HepG2 (cell line): ENCODE results near the gene DHRS1. TPM values are rescaled to one million over a fixed set of nuclear protein-coding genes. Genes with fewer than 3 reads are reported as not detected.
A peak's percentile ranks its signal among the peaks of the same experiment; 100 is the strongest.

Source experiments
- ESRRA ChIP-seq: sonication (generic); formaldehyde crosslinking; IDR thresholded peaks from 2 replicates; pipeline ENCODE4 v1.5.1; 2020; ENCODE audit warnings: mild to moderate bottlenecking, low read depth, missing genetic modification reagents
- HMGA1 ChIP-seq: sonication (generic); formaldehyde crosslinking; conservative IDR thresholded peaks from 2 replicates; pipeline ENCODE4 v1.4.0; 2020; ENCODE audit warnings: missing genetic modification reagents
- HNRNPLL ChIP-seq: fragments of 200-400 bp; formaldehyde crosslinking; IDR thresholded peaks from 2 replicates; pipeline ENCODE4 v1.6.1; 2017; ENCODE audit warnings: mild to moderate bottlenecking, low read depth, low read length; ENCODE audit not compliant: poor library complexity, severe bottlenecking
- ISL2 ChIP-seq: sonication (generic); formaldehyde crosslinking; IDR thresholded peaks from 2 replicates; pipeline ENCODE4 v1.5.0; 2020; ENCODE audit warnings: missing genetic modification reagents
- NONO ChIP-seq, 2 experiments: fragments of 450-650 bp in 1 of 2; sonication (generic) in 1 of 2; formaldehyde crosslinking in 1 of 2; IDR thresholded peaks in 1 of 2; conservative IDR thresholded peaks in 1 of 2; 2 replicates each; pipeline versions ENCODE4 v1.6.1 to v1.8.0; 2017 to 2022; ENCODE audit warnings: mild to moderate bottlenecking in 1 of 2, missing genetic modification reagents in 1 of 2, moderate library complexity in 1 of 2
- SMYD3 ChIP-seq: sonication (generic); formaldehyde crosslinking; IDR thresholded peaks from 2 replicates; pipeline ENCODE4 v1.8.1; 2023; ENCODE audit warnings: mild to moderate bottlenecking, missing genetic modification reagents
- SNAPC2 ChIP-seq: sonication (generic); formaldehyde crosslinking; IDR thresholded peaks from 2 replicates; pipeline ENCODE4 v1.8.1; 2022; ENCODE audit warnings: mild to moderate bottlenecking, missing genetic modification reagents
- THAP11 ChIP-seq: IDR thresholded peaks from 2 replicates; pipeline ENCODE4 v1.6.1; 2016; ENCODE audit warnings: missing biosample characterization, missing genetic modification reagents
- ZC3H4 ChIP-seq: sonication (generic); formaldehyde crosslinking; IDR thresholded peaks from 2 replicates; pipeline ENCODE4 v1.4.0; 2020; ENCODE audit warnings: missing genetic modification reagents, borderline replicate concordance
- ZNF326 ChIP-seq: sonication (generic); formaldehyde crosslinking; IDR thresholded peaks from 2 replicates; pipeline ENCODE4 v1.4.0; 2020; ENCODE audit warnings: missing genetic modification reagents, borderline replicate concordance
- ZNF335 ChIP-seq: sonication (generic); formaldehyde crosslinking; IDR thresholded peaks from 2 replicates; pipeline ENCODE4 v1.4.0; 2020; ENCODE audit warnings: missing genetic modification reagents
- ZNF678 ChIP-seq: sonication (generic); formaldehyde crosslinking; IDR thresholded peaks from 2 replicates; pipeline ENCODE4 v1.4.0; 2020; ENCODE audit warnings: mild to moderate bottlenecking, missing genetic modification reagents
- polyA plus RNA-seq, 8 experiments: library from polyadenylated mRNA; depleted of rRNA in 3 of 8; stranded (reverse) in 7 of 8; unstranded in 1 of 8; fragments of >200 nt; fragmentation: Illumina TruSeq in 4 of 8; extraction: Trizol in 4 of 8; gene quantifications; 2 replicates each; pipeline versions ENCODE4 v1.2.1 to v1.2.3, GENCODE V29; 2011 to 2016; ENCODE audit warnings: low read depth in 4 of 8, missing spikeins in 1 of 8, mixed read lengths in 1 of 8; ENCODE audit not compliant: insufficient read depth in 1 of 8
- total RNA-seq, 5 experiments: library from RNA; depleted of rRNA; stranded (reverse); fragments of >200 nt; fragmentation: Illumina TruSeq; extraction: Trizol; gene quantifications; 2 replicates each; pipeline ENCODE4 v1.2.3, GENCODE V29; 2016; ENCODE audit warnings: low read depth in 1 of 5
- TF ChIP-seq, protein P1 (sequence below): sonication (generic); formaldehyde crosslinking; conservative IDR thresholded peaks from 2 replicates; pipeline ENCODE4 v1.8.0; 2022; ENCODE audit warnings: missing genetic modification reagents
- TF ChIP-seq, protein P2 (sequence below): sonication (generic); formaldehyde crosslinking; IDR thresholded peaks from 2 replicates; pipeline ENCODE4 v1.8.0; 2022; ENCODE audit warnings: mild to moderate bottlenecking, missing genetic modification reagents, borderline replicate concordance
- TF ChIP-seq, protein P3 (sequence below), 2 experiments: IDR thresholded peaks; 2 replicates each; pipeline ENCODE4 v1.6.1; 2011 to 2012; ENCODE audit warnings: low read length in 2 of 2, borderline replicate concordance in 1 of 2, low read depth in 1 of 2, mild to moderate bottlenecking in 1 of 2, moderate library complexity in 1 of 2
- TF ChIP-seq, protein P4 (sequence below): sonication (generic); formaldehyde crosslinking; IDR thresholded peaks from 2 replicates; pipeline ENCODE4 v1.8.1; 2022; ENCODE audit warnings: mild to moderate bottlenecking, missing genetic modification reagents
- TF ChIP-seq, protein P5 (sequence below): sonication (generic); IDR thresholded peaks from 2 replicates; pipeline ENCODE4 v1.6.1; 2016; ENCODE audit warnings: low read depth, borderline replicate concordance
- TF ChIP-seq, protein P6 (sequence below), 2 experiments: fragments of 450-650 bp in 1 of 2; sonication (generic) in 1 of 2; formaldehyde crosslinking; IDR thresholded peaks; 2 replicates each; pipeline versions ENCODE4 v1.5.0 to v1.8.0; 2020 to 2022; ENCODE audit warnings: mild to moderate bottlenecking in 1 of 2, missing genetic modification reagents in 1 of 2

Gene DHRS1
- total and polyA plus RNA-seq, 2 of the 13 experiments (the other 11 are each of a cell fraction or from before 2014, with no cell fraction given): 49.8 to 60.8 TPM

DNA sequence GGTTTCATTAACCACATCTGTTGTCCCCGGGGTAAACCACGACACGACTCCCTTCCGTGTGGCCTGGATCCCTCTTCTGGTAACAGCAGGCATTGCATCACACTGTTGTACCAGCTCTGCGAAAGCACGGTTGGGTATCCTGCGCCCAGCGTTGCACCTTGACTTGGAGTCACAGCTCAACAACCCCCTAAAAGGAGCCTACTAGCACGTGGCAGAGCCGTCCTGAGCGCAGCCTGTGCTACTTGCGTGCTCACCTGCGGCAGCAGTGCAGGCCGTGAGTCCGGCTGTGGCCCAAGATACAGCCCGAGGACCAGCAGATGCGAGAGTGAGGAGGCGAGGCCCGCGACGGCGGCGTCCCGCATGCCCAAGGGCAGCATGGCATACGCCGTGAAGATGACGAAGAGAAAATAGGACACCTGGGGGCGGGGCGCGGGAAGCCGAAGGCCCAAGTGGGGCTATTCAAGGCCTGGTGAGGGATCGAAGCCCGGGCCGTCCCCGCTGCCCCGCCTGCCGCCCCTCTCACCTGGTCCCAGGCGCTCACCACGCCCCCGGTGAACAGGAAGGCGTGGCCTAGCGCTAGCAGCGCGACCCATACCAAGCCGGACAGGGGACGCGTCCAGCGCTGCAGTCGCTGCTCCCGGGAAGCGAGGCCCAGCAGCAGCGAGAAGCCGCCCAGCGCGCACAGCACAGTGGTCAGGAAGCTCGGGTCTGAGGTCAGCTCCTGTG is 32.9 kb upstream of the DHRS1 start (continued):
- TF ChIP-seq, protein P1, sequence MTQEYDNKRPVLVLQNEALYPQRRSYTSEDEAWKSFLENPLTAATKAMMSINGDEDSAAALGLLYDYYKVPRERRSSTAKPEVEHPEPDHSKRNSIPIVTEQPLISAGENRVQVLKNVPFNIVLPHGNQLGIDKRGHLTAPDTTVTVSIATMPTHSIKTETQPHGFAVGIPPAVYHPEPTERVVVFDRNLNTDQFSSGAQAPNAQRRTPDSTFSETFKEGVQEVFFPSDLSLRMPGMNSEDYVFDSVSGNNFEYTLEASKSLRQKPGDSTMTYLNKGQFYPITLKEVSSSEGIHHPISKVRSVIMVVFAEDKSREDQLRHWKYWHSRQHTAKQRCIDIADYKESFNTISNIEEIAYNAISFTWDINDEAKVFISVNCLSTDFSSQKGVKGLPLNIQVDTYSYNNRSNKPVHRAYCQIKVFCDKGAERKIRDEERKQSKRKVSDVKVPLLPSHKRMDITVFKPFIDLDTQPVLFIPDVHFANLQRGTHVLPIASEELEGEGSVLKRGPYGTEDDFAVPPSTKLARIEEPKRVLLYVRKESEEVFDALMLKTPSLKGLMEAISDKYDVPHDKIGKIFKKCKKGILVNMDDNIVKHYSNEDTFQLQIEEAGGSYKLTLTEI (CRISPR knock-in tag): no peak; the same call in 1 of the 2 replicates
- TF ChIP-seq HMGA1 (CRISPR knock-in tag): no peak
- TF ChIP-seq ISL2 (CRISPR knock-in tag): no peak
- peak; percentile 100 for TF ChIP-seq ZNF678 (CRISPR knock-in tag)
- TF ChIP-seq, protein P2, sequence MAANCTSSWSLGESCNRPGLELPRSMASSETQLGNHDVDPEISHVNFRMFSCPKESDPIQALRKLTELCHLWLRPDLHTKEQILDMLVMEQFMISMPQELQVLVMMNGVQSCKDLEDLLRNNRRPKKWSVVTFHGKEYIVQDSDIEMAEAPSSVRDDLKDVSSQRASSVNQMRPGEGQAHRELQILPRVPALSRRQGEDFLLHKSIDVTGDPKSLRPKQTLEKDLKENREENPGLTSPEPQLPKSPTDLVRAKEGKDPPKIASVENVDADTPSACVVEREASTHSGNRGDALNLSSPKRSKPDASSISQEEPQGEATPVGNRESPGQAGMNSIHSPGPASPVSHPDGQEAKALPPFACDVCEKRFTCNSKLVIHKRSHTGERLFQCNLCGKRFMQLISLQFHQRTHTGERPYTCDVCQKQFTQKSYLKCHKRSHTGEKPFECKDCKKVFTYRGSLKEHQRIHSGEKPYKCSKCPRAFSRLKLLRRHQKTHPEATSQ: no peak
- TF ChIP-seq ZNF326 (CRISPR knock-in tag): no peak; the same call in 1 of the 2 replicates
- TF ChIP-seq NONO (IDR thresholded peaks at IDR 0.05): no peak
- peak; percentile 93 for TF ChIP-seq NONO (CRISPR knock-in tag; conservative IDR thresholded peaks at IDR 0.05)
- TF ChIP-seq, protein P3, sequence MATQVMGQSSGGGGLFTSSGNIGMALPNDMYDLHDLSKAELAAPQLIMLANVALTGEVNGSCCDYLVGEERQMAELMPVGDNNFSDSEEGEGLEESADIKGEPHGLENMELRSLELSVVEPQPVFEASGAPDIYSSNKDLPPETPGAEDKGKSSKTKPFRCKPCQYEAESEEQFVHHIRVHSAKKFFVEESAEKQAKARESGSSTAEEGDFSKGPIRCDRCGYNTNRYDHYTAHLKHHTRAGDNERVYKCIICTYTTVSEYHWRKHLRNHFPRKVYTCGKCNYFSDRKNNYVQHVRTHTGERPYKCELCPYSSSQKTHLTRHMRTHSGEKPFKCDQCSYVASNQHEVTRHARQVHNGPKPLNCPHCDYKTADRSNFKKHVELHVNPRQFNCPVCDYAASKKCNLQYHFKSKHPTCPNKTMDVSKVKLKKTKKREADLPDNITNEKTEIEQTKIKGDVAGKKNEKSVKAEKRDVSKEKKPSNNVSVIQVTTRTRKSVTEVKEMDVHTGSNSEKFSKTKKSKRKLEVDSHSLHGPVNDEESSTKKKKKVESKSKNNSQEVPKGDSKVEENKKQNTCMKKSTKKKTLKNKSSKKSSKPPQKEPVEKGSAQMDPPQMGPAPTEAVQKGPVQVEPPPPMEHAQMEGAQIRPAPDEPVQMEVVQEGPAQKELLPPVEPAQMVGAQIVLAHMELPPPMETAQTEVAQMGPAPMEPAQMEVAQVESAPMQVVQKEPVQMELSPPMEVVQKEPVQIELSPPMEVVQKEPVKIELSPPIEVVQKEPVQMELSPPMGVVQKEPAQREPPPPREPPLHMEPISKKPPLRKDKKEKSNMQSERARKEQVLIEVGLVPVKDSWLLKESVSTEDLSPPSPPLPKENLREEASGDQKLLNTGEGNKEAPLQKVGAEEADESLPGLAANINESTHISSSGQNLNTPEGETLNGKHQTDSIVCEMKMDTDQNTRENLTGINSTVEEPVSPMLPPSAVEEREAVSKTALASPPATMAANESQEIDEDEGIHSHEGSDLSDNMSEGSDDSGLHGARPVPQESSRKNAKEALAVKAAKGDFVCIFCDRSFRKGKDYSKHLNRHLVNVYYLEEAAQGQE (IDR thresholded peaks at IDR 0.05; ENCODE audit: borderline replicate concordance in 1 of 2, low read depth in 1 of 2, low read length in 2 of 2): no peak
- peak; percentile 73; the same call in 1 of the 2 replicates for TF ChIP-seq ZC3H4 (CRISPR knock-in tag)
- TF ChIP-seq THAP11 (CRISPR knock-in tag): no peak; the same call in none of the 2 replicates
- TF ChIP-seq SMYD3 (CRISPR knock-in tag): no peak
- TF ChIP-seq, protein P4, sequence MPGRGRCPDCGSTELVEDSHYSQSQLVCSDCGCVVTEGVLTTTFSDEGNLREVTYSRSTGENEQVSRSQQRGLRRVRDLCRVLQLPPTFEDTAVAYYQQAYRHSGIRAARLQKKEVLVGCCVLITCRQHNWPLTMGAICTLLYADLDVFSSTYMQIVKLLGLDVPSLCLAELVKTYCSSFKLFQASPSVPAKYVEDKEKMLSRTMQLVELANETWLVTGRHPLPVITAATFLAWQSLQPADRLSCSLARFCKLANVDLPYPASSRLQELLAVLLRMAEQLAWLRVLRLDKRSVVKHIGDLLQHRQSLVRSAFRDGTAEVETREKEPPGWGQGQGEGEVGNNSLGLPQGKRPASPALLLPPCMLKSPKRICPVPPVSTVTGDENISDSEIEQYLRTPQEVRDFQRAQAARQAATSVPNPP (CRISPR knock-in tag): no peak
- peak; percentile 55; the same call in 1 of the 2 replicates for TF ChIP-seq SNAPC2 (CRISPR knock-in tag)
- peak; percentile 86 for TF ChIP-seq HNRNPLL
- TF ChIP-seq, protein P5, sequence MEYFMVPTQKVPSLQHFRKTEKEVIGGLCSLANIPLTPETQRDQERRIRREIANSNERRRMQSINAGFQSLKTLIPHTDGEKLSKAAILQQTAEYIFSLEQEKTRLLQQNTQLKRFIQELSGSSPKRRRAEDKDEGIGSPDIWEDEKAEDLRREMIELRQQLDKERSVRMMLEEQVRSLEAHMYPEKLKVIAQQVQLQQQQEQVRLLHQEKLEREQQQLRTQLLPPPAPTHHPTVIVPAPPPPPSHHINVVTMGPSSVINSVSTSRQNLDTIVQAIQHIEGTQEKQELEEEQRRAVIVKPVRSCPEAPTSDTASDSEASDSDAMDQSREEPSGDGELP: peak; percentile 75; the same call in 1 of the 2 replicates
- TF ChIP-seq, protein P6, sequence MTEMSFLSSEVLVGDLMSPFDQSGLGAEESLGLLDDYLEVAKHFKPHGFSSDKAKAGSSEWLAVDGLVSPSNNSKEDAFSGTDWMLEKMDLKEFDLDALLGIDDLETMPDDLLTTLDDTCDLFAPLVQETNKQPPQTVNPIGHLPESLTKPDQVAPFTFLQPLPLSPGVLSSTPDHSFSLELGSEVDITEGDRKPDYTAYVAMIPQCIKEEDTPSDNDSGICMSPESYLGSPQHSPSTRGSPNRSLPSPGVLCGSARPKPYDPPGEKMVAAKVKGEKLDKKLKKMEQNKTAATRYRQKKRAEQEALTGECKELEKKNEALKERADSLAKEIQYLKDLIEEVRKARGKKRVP (CRISPR knock-in tag; IDR thresholded peaks at IDR 0.05): peak in 1 of 2 experiments; percentile 93; a peak in 2 of 4 replicates
- peak; percentile 84 for TF ChIP-seq ESRRA (CRISPR knock-in tag)
- no peak; the same call in 1 of the 2 replicates for TF ChIP-seq ZNF335 (CRISPR knock-in tag)
